ENCODE measurements around the gene ASIC4. TPM values are rescaled to one million over a fixed set of nuclear protein-coding genes. Genes with fewer than 3 reads are reported as not detected.

Gene ASIC4
- total RNA-seq, 4 donors from 2014 or later, result not detected

- Histone ChIP-seq H3K4me1 (peaks cover 17 to 30% (median 21%) of the 10 kb centered on the region in 3 donors), H3K27ac (peak overlapping the region in 3 of 4 donors; percentile 30 to 58 (median 45)), H3K27me3 (peaks cover 5 to 100% (median 7%) of the 10 kb centered on the region in 4 donors), H3K36me3 (no peaks in the 10 kb centered on the region), H3K9me3 (no peaks in the 10 kb centered on the region), H3K4me3 (peak overlapping the region in 3 of 4 donors; percentile 5 to 55 (median 33))
- no peak for TF ChIP-seq POLR2A (IDR thresholded peaks at IDR 0.05)
- no peak for TF ChIP-seq CTCF (IDR thresholded peaks at IDR 0.05)
- intact Hi-C loops (cut with DNase I), result loop anchor here (5.0 kb wide), 1 partner anchor 45 kb away; no protein-coding TSS in a partner anchor
- DNase-seq, result no peak
- 3 to 4% methylated on average over 10 to 18 of the region's 70 CpGs for WGBS, 2 donors
Measured at GRCh38 chr2:219522111-219523030, 8.1 kb downstream of the ASIC4 start.

GRCh38 chr2:219523031-219523671 lies 8.9 kb downstream of the ASIC4 start:
- H3K36me3 ChIP-seq, result no peaks in the 10 kb centered on the region
- no peak for DNase-seq
- TF ChIP-seq CTCF (IDR thresholded peaks at IDR 0.05) (no peak), POLR2A (IDR thresholded peaks at IDR 0.05) (no peak)
- peak overlapping the region in 2 of 4 donors; percentile 45 to 58 for H3K27ac ChIP-seq
- H3K4me1 ChIP-seq, result peaks cover 17 to 30% (median 21%) of the 10 kb centered on the region in 3 donors
- WGBS, 2 donors, result 47 to 54% methylated on average over 9 to 15 of the region's 24 CpGs
- peak overlapping the region in 3 of 4 donors; percentile 5 to 55 (median 33) for H3K4me3 ChIP-seq
- peaks cover 5 to 100% (median 7%) of the 10 kb centered on the region in 4 donors for H3K27me3 ChIP-seq
- intact Hi-C loops (cut with DNase I), result loop anchor here (5.0 kb wide), 1 partner anchor 46 kb away; no protein-coding TSS in a partner anchor
- H3K9me3 ChIP-seq, result no peaks in the 10 kb centered on the region

- WGBS, 2 donors, result 65 to 86% methylated on average over 2 of the region's 2 CpGs
- peaks cover 5 to 100% (median 8%) of the 10 kb centered on the region in 4 donors for H3K27me3 ChIP-seq
- intact Hi-C loops (cut with DNase I), result loop anchor here (5.0 kb wide), 1 partner anchor 48 kb away; no protein-coding TSS in a partner anchor
Measured at GRCh38 chr2:219524817-219525216, 10.5 kb downstream of the ASIC4 start.

GRCh38 chr2:219525533-219526232 lies 11.4 kb downstream of the ASIC4 start:
- no peak for TF ChIP-seq POLR2A (IDR thresholded peaks at IDR 0.05)
- no peak for TF ChIP-seq CTCF (IDR thresholded peaks at IDR 0.05)
- Histone ChIP-seq H3K4me3 (no peak overlapping the region), H3K9me3 (no peaks in the 10 kb centered on the region), H3K36me3 (no peaks in the 10 kb centered on the region), H3K27me3 (peaks cover 5 to 100% (median 9%) of the 10 kb centered on the region in 4 donors), H3K27ac (no peak overlapping the region), H3K4me1 (peaks cover 17 to 36% (median 21%) of the 10 kb centered on the region in 3 donors)
- intact Hi-C loops (cut with DNase I), result no loop called here
- no peak for DNase-seq
- WGBS, 2 donors, result 45 to 65% methylated on average over 5 to 6 of the region's 9 CpGs

More at GRCh38 chr2:219524817-219525216, 10.5 kb downstream of the ASIC4 start:
- no peak overlapping the region for H3K27ac ChIP-seq
- H3K4me1 ChIP-seq, result peaks cover 17 to 33% (median 21%) of the 10 kb centered on the region in 3 donors
- H3K9me3 ChIP-seq, result no peaks in the 10 kb centered on the region
- no peak for DNase-seq
- no peaks in the 10 kb centered on the region for H3K36me3 ChIP-seq
- no peak overlapping the region for H3K4me3 ChIP-seq
- no peak for TF ChIP-seq CTCF (IDR thresholded peaks at IDR 0.05)
- TF ChIP-seq POLR2A (IDR thresholded peaks at IDR 0.05), result no peak
